GM21825 (cell line): ENCODE data around the gene PFKL.
"Not testable (repeated sequence)": the region's sequence is repeated elsewhere in the genome, so short reads cannot be mapped to it uniquely, and the experiment has no call there.

Experiments used
- ATAC-seq: cut with Tn5 transposase; IDR thresholded peaks from one replicate; pipeline ENCODE4 v1.9.1; 2021; ENCODE audit warnings: mild to moderate bottlenecking, moderate library complexity; ENCODE audit not compliant: unreplicated experiment

PFKL gene

DNA sequence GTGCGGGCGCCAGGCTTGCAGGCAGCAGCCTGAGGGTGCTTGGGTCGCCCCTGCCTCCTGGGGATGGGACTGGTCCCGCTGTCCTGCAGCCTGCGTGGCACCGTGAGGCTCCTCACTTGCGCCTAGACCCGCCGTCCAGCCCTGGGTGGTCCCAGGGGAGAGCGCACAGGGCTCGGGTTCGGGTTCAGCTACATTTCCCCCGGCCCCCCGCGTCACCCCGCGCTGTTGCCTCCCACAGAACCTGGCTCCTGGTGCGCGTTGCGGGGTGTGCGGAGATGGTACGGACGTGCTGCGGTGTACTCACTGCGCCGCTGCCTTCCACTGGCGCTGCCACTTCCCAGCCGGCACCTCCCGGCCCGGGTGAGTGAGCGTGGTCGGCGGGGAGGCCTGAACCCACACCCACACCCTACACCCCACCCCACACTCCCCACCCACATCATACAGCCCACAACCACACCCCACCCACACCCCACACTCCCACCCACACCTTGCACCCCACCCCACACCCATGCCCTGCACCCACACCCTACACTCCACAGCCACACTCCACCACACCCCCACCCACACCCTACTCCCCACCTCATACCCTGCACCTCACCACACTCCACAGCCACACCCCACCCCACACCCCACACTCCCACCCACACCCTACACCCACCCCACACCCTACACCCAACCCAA lies 6.2 kb upstream of the PFKL start:
- no peak for ATAC-seq

DNA sequence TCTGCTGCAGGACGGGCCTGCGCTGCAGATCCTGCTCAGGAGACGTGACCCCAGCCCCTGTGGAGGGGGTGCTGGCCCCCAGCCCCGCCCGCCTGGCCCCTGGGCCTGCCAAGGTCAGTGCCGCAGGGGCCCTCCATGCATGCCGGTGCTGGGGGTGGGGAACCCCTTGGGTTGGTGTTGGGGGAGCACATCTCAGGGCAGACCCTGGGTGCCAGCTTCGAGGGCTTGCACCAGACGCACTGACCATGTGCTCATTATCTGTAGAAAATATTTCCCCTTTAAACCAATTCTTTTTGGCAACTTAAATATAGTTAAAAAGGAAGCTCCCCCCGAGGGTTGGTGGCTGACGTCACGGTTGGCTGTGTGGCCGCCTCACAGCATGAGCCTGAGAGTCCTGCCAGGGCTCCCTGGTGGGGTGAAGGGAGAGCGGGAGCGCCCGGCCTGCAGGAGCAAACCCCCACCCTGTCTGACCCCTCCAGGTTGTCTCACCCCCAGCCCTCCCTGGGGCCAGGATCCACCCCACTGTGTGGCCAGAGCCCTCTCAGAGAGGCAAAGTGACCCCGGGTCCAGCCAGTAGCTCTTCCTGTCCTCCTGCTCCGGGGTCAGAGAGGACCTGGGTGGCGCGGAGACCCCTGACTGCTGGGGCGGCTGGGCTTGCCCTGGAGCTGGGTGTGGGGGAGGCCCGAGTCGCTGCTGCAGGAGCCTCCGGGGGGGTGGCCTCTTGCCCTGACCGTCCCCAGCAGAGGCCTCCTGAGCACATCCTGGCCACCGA lies 5.3 kb upstream of the PFKL start:
- no peak for ATAC-seq

GRCh38 chr21:44295163-44295573 lies 4.7 kb upstream of the PFKL start:
- no peak for ATAC-seq

GRCh38 chr21:44295646-44296045 lies 4.2 kb upstream of the PFKL start:
- ATAC-seq: no peak

- no peak for ATAC-seq
Measured at GRCh38 chr21:44296103-44296519, 3.7 kb upstream of the PFKL start.

- no peak for ATAC-seq
Measured at GRCh38 chr21:44296916-44297315, 2.9 kb upstream of the PFKL start.

GRCh38 chr21:44297525-44298290 lies 2.1 kb upstream of the PFKL start:
- no peak for ATAC-seq

DNA sequence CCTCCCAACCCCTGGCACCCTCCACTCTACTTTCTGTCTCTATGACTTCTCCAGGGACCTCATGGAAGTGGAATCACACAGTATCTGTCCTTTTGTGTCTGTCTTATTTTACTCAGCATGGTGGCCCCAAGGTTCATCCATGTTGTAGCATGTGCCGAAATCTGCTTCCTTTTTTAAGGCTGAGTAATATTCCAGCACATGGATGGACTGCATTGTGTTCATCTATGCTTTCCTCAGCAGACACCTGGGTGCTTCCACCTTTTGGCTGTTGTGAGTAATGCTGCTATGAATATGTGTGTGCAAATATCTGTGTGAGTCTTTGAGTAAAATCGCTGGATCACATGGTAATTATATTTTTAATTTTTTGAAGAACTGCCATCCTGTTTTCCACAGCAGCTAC lies 1.6 kb upstream of the PFKL start:
- no peak for ATAC-seq

DNA sequence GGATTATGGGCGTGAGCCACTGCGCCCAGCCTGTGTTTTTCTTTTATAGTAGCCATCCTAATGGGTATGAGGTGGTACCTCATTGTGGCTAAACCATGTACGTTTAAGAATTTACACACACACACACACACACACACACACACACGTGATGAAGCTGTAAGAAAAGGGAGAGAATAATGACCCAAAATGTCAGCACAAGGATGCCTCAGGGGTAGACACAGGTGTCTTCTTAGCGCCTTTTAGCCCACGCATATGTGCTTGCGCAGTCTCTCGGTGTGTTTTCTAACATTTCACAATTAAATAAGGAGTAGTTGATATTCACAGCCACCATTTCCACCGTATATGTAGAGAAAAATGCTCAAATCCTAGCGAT lies 782 bp upstream of the PFKL start:
- ATAC-seq: no peak

GRCh38 chr21:44300262-44300959 lies 558 bp downstream of the PFKL start:
- ATAC-seq: peak; percentile 11

GRCh38 chr21:44301141-44301540 lies 1.3 kb downstream of the PFKL start:
- no peak for ATAC-seq

DNA sequence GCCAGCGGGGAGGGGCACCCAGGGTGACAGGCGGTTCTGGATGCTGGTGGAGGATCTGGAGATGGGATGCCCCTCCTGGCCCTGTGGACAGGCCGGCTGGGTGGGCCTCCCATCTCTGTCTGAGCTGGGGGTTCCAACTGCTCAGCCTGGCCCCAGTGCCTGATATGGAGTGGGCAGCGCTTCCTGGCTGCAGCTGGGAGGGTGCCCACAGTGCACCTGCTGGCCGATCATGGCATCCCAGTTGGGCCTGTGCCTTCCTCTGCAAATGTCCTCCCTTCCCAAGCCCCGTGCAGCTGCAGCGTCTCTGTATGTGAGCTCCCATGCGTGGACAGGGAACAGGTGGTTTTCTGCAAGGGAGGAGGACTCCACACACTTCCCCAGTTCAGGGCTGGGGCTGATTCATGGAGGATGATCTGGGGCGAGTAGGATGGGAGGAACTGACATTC lies 2.1 kb downstream of the PFKL start:
- no peak for ATAC-seq

DNA sequence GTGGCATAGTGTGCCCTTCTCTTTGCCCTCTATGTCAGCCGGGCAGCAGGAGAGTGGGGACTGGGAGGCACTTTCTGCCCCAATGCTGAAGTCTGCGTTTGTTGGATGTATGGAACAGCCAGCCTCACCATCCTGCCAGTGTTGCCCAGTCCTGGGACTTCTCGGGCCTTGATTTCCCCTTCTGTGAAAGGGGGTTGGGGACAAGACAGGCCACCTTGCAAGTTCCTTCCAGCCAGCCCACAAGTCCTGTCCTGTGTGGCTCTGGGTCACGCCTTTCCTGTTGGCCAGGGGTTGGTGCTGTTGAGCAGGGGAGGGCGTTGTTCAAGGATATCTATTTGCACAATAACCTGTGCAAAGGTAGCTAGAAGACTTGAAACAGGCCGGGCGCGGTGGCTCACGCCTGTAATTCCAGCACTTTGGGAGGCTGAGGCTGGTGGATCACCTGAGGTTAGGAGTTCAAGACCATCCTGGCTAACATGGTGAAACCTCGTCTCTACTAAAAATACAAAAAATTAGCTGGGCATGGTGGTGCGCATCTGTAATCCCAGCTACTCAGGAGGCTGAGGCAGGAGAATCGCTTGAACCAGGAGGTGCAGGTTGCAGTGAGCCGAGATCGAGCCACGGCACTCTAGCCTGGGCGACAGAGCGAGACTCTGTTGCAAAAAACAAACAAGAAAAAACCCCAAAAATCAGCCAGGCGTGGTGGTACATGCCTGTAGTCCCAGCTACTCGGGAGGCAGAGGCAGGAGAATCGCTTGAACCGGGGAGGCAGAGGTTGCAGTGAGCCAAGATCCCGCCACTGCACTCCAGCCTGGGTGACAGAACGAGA lies 2.9 kb downstream of the PFKL start:
- not testable (repeated sequence) for ATAC-seq

DNA sequence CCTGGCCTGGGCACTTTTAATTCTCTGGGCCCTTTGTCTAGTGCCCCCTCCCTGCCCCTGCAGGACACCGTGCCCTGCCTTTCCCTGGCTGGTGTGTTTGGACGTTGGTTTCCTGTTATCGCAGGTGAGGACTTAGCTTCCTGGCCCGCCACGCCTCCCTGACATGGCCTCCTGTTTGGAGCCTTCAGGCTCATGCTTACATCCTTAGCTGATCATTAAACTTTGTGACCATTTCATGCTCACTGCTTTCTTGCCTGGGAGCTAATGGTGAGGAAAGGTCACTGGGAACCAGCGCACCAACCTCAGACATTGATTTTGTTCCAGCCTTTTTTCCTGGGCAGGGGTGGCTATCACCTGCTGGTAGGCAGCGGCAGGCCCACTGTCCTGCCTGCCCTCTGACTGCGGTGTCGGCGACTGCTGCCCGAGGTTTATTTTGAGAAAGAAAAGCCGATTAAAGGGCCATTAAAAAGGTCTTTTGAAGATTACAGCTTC lies 3.7 kb downstream of the PFKL start:
- no peak for ATAC-seq

DNA sequence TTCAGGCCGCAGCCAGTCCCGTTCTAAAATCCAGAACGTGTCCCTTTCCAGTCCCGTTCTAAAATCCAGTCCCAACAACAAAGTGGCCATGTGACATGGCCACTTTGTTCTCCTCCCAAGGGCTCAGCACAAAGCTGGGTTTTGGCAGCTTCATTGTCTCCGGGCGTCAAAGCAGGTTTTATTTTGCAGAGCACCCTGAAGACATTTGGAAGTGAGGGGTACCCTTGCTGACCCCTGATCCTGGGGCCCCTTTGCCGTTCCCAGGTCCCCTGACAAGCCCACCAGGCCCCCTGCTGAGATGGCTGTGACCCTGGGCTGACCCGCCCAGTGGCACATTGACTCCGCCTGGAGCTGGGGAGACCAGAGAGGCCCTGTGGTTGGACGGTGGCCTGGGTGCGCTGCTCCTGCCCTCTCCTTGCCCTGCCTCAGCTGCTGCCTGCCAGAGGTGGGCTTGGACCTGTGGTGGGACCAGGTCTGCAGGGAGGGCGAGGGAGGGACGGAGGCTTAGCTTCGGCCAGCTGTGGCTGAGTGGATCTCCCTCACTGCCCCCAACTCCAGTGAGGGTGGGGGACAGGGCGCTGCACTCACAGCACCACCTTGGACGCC lies 4.3 kb downstream of the PFKL start:
- no peak for ATAC-seq

GRCh38 chr21:44304877-44305293 lies 5.0 kb downstream of the PFKL start:
- no peak for ATAC-seq

DNA sequence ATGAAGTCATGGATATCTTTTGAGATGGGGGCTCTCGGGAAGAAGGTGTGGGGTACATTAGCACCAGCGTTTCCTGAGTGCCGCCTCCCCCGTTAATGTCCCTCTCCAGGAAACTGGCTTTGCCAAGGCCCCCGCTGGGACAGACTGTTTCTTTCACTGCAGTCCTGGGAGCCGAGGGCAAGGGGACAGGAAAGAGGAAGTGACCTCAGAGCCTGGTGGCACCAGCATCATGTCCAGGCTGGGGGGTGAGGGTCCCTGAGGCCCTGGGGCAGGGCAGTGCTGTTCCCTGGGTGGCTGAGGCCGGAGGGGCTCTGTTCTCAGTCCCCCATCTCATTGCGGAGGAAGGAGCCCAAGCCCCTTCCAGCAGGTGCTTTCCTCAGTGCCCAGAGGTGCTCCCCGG lies 5.8 kb downstream of the PFKL start:
- ATAC-seq: no peak

DNA sequence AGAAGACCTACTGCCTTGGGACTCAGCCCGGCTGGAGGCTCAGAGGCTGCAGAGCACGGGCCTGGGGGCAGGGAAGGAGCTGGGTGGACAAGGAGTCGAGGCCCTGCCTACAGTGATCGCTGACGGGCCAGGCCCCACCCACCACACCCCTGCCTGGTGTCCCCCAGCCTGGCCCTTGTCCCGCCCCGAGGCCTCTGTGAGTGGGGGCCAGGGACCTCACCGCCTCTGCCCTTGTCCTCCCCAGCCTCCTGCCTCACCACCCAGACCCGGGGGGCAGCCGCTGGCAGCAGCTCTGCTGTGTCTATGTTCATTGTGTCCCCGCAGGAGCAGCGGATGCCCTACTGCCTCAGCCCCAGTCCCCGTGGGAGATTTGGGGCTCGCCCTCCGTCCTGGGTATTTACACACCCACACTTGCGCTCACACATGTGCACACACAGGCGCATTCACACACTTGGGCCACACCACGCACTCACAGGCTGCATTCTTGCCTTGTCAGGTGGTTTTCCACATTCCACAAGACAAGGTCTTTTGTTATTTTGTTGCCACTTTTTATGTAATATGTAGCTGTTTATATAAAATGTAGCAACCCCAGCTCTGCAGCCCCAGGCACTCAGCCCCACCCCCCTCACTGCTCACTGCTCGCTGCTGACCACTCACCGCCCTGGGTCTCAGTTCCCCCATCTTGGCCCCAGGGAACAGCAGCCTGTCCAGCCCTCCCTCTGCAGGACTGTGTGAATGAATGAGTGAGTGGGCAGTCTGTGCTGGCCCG lies 7.3 kb downstream of the PFKL start:
- no peak for ATAC-seq
